ENCODE measurements around the gene SBNO2. TPM values are rescaled to one million over a fixed set of nuclear protein-coding genes. Genes with fewer than 3 reads are reported as not detected.
A peak's percentile ranks its signal among the peaks of the same experiment; 100 is the strongest.

The SBNO2 gene
- total and polyA plus RNA-seq, 9 of the 15 experiments (the other 6 are each of a cell fraction or from before 2014, with no cell fraction given) = 0.01 to 46.2 (median 6.7) TPM

- TF ChIP-seq NEUROD1 (IDR thresholded peaks at IDR 0.05; ENCODE audit: borderline replicate concordance, low read depth, low read length, partially characterized antibody) (peak; percentile 16), MAFF (IDR thresholded peaks at IDR 0.05; ENCODE audit: low read length) (no peak), NFE2 (IDR thresholded peaks at IDR 0.05; ENCODE audit: low read depth) (no peak), ZNF445 (CRISPR knock-in tag; IDR thresholded peaks at IDR 0.05; ENCODE audit: low read depth) (no peak), SMC3 (conservative IDR thresholded peaks at IDR 0.05; ENCODE audit: insufficient read depth, low read depth, low read length) (no peak), ZNF764 (CRISPR knock-in tag; IDR thresholded peaks at IDR 0.05; ENCODE audit: low read depth) (no peak), HDAC3 (IDR thresholded peaks at IDR 0.05; ENCODE audit: borderline replicate concordance, partially characterized antibody) (no peak), NRF1 (conservative IDR thresholded peaks at IDR 0.05 in 1 of 2, IDR thresholded peaks at IDR 0.05 in 1 of 2) (no peak), ARHGAP35 (IDR thresholded peaks at IDR 0.05; ENCODE audit: partially characterized antibody) (no peak), MAFK (IDR thresholded peaks at IDR 0.05; ENCODE audit: low read length) (no peak), KLF10 (CRISPR knock-in tag; IDR thresholded peaks at IDR 0.05) (no peak), NBN (IDR thresholded peaks at IDR 0.05; ENCODE audit: low read depth) (no peak)
- TF ChIP-seq, protein P1, sequence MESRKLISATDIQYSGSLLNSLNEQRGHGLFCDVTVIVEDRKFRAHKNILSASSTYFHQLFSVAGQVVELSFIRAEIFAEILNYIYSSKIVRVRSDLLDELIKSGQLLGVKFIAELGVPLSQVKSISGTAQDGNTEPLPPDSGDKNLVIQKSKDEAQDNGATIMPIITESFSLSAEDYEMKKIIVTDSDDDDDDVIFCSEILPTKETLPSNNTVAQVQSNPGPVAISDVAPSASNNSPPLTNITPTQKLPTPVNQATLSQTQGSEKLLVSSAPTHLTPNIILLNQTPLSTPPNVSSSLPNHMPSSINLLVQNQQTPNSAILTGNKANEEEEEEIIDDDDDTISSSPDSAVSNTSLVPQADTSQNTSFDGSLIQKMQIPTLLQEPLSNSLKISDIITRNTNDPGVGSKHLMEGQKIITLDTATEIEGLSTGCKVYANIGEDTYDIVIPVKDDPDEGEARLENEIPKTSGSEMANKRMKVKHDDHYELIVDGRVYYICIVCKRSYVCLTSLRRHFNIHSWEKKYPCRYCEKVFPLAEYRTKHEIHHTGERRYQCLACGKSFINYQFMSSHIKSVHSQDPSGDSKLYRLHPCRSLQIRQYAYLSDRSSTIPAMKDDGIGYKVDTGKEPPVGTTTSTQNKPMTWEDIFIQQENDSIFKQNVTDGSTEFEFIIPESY (CRISPR knock-in tag; IDR thresholded peaks at IDR 0.05) = peak; percentile 95
These were observed 40.6 kb downstream of the SBNO2 start (continued) for GRCh38 chr19:1133471-1133929.
